ENCODE measurements around the gene CLEC14A.

The CLEC14A gene

GRCh38 chr14:38206689-38207376 is 49.1 kb downstream of the CLEC14A start:
- in situ Hi-C loops (cut with MboI; ENCODE audit: low sequenced_read_pairs) = no loop called here

- in situ Hi-C loops (cut with MboI; ENCODE audit: low sequenced_read_pairs) = no loop called here
Observed at GRCh38 chr14:38205949-38206665, 49.8 kb downstream of the CLEC14A start.

- in situ Hi-C loops (cut with MboI; ENCODE audit: low sequenced_read_pairs) = no loop called here
Observed at GRCh38 chr14:38205119-38205813, 50.6 kb downstream of the CLEC14A start.

GRCh38 chr14:38204719-38205115 is 51.2 kb downstream of the CLEC14A start:
- in situ Hi-C loops (cut with MboI; ENCODE audit: low sequenced_read_pairs) = no loop called here

All from HL-60/S4 treated with phorbol 12-myristate 13-acetate at 8.2 ng/mL for 4 days and 3 days (cell line).